ENCODE measurements around the gene GNA14. TPM values are rescaled to one million over a fixed set of nuclear protein-coding genes. Genes with fewer than 3 reads are reported as not detected.
"Not testable (repeated sequence)": the region's sequence is repeated elsewhere in the genome, so short reads cannot be mapped to it uniquely, and the experiment has no call there.

GNA14 gene
- total RNA-seq, 1 donor from 2014 or later, result 0.32 TPM

- H3K4me3 Mint-ChIP-seq (ENCODE audit: unreplicated experiment), result no peak overlapping the region
- peaks cover 2% of the 10 kb centered on the region for H3K9me3 Mint-ChIP-seq (ENCODE audit: unreplicated experiment)
- TF ChIP-seq CTCF (IDR thresholded peaks at IDR 0.05; ENCODE audit: partially characterized antibody, unreplicated experiment), result no peak
- no peaks in the 10 kb centered on the region for H3K36me3 Mint-ChIP-seq (ENCODE audit: unreplicated experiment)
- no peak overlapping the region for H3K27ac Mint-ChIP-seq (ENCODE audit: unreplicated experiment)
- no peaks in the 10 kb centered on the region for H3K27me3 Mint-ChIP-seq (ENCODE audit: unreplicated experiment)
- H3K4me1 Mint-ChIP-seq (ENCODE audit: low read depth, unreplicated experiment), result no peaks in the 10 kb centered on the region
- no peak for DNase-seq
Measured at GRCh38 chr9:77497322-77498198, 150.6 kb downstream of the GNA14 start.

GRCh38 chr9:77495834-77496671 lies 152.1 kb downstream of the GNA14 start:
- Mint-ChIP-seq H3K4me1 (ENCODE audit: low read depth, unreplicated experiment) (no peaks in the 10 kb centered on the region), H3K27me3 (ENCODE audit: unreplicated experiment) (no peaks in the 10 kb centered on the region), H3K36me3 (ENCODE audit: unreplicated experiment) (peaks cover 7% of the 10 kb centered on the region), H3K27ac (ENCODE audit: unreplicated experiment) (no peak overlapping the region), H3K9me3 (ENCODE audit: unreplicated experiment) (peaks cover 2% of the 10 kb centered on the region), H3K4me3 (ENCODE audit: unreplicated experiment) (no peak overlapping the region)
- no peak for TF ChIP-seq CTCF (IDR thresholded peaks at IDR 0.05; ENCODE audit: partially characterized antibody, unreplicated experiment)
- DNase-seq, result no peak

- H3K27me3 Mint-ChIP-seq (ENCODE audit: unreplicated experiment); H3K9me3 Mint-ChIP-seq (ENCODE audit: unreplicated experiment); H3K4me3 Mint-ChIP-seq (ENCODE audit: unreplicated experiment); H3K4me1 Mint-ChIP-seq (ENCODE audit: low read depth, unreplicated experiment); H3K27ac Mint-ChIP-seq (ENCODE audit: unreplicated experiment); DNase-seq: not testable (repeated sequence)
- H3K36me3 Mint-ChIP-seq (ENCODE audit: unreplicated experiment), result peaks cover 21% of the 10 kb centered on the region
Measured at GRCh38 chr9:77490279-77490678, 157.8 kb downstream of the GNA14 start.

GRCh38 chr9:77489405-77490163 lies 158.5 kb downstream of the GNA14 start:
- not testable (repeated sequence) for H3K4me1 Mint-ChIP-seq (ENCODE audit: low read depth, unreplicated experiment); DNase-seq; H3K9me3 Mint-ChIP-seq (ENCODE audit: unreplicated experiment); H3K27ac Mint-ChIP-seq (ENCODE audit: unreplicated experiment); H3K27me3 Mint-ChIP-seq (ENCODE audit: unreplicated experiment); H3K4me3 Mint-ChIP-seq (ENCODE audit: unreplicated experiment)
- H3K36me3 Mint-ChIP-seq (ENCODE audit: unreplicated experiment), result peaks cover 24% of the 10 kb centered on the region

- no peak overlapping the region for H3K27ac Mint-ChIP-seq (ENCODE audit: unreplicated experiment)
- H3K36me3 Mint-ChIP-seq (ENCODE audit: unreplicated experiment), result peaks cover 24% of the 10 kb centered on the region
- H3K4me3 Mint-ChIP-seq (ENCODE audit: unreplicated experiment), result no peak overlapping the region
- no peaks in the 10 kb centered on the region for H3K4me1 Mint-ChIP-seq (ENCODE audit: low read depth, unreplicated experiment)
- no peak for DNase-seq
- no peaks in the 10 kb centered on the region for H3K27me3 Mint-ChIP-seq (ENCODE audit: unreplicated experiment)
- TF ChIP-seq CTCF (IDR thresholded peaks at IDR 0.05; ENCODE audit: partially characterized antibody, unreplicated experiment), result peak; percentile 50
- peaks cover 3% of the 10 kb centered on the region for H3K9me3 Mint-ChIP-seq (ENCODE audit: unreplicated experiment)
Measured at GRCh38 chr9:77488439-77489126, 159.5 kb downstream of the GNA14 start.

Data from glutamatergic neuron (in vitro differentiated cells).